HG02840 (cell line): ENCODE results near the gene SIRPD.
"Not testable (repeated sequence)": the region's sequence is repeated elsewhere in the genome, so short reads cannot be mapped to it uniquely, and the experiment has no call there.

ENCODE experiments used
- ATAC-seq: cut with Tn5 transposase; IDR thresholded peaks from one replicate; pipeline ENCODE4 v1.9.1; 2021; ENCODE audit warnings: mild to moderate bottlenecking, moderate library complexity, moderate number of reproducible peaks; ENCODE audit not compliant: unreplicated experiment, low FRiP score

SIRPD gene

DNA sequence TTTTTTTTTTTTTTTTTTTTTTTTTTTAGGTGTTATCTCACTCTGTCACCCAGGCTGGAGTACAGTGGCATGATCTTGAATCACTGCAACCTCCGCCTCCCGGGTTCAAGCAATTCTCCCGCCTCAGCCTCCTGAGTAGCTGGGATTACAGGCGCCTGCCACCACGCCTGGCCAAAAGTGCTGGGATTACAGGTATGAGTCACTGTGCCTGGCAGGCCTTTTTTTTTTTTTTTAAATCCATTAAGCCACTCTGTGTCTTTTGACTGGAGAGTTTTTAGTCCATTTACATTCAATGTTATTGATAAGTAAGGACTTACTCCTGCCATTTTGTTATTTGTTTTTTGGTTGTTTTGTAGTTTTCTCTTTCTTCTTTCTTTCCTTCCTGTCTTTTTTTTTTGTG is 60.1 kb downstream of the SIRPD start:
- not testable (repeated sequence) for ATAC-seq

DNA sequence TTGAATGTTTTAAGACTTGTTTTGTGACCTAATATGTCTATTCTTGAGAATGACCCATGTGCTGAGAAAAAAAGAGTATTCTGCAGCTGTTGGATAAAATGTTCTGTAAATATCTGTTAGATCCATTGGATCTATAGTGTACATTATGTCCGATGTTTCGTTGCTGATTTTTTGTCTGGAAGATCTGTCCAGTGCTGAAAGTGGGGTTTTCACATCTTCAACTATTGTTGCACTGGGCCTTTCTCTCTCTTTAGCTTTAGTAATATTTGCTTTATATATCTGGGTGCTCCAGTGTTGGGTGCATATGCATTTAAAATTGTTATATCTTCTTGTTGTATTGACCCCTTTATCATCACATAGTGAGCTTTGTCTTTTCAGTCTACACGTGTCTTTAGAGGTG is 60.6 kb downstream of the SIRPD start:
- no peak for ATAC-seq

DNA sequence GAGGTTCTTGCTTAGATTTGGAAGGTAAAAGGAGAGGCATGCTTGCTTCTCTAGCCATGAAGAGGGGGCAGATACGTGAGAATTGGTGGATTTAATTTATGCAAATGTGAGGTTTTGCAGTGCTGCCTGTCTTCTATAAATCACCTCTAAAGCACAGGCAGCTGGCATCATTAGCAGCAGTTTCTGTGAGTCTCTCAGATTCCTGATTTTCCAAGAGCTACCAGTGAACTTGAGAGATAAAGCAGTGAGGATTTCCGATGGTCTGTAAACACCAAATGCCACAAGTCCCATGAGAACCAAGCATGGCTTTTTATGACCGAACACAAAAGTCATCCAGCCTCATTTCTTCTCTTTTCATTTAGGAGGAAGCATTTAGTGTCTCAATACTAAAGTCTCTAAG is 63.1 kb downstream of the SIRPD start:
- no peak for ATAC-seq

DNA sequence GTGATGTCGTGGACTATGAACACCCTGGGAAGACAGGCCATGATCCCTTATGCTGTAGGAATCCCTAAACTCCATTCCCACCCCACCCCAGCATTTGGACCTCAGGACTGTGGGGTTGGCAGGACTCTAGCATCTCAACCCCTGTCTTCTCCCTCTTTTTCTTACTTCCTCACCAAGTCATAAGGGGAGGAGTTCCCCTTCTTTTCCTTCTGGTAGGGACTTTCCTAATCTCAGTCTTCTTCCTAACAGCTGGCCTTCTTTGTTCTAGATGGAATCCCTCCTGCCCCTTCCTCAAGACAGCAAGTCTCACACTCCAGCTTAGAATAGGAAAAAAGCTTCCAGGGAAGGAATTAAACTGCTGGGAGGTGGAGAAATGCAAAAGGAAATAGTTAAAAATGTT is 64.0 kb downstream of the SIRPD start:
- ATAC-seq = no peak

DNA sequence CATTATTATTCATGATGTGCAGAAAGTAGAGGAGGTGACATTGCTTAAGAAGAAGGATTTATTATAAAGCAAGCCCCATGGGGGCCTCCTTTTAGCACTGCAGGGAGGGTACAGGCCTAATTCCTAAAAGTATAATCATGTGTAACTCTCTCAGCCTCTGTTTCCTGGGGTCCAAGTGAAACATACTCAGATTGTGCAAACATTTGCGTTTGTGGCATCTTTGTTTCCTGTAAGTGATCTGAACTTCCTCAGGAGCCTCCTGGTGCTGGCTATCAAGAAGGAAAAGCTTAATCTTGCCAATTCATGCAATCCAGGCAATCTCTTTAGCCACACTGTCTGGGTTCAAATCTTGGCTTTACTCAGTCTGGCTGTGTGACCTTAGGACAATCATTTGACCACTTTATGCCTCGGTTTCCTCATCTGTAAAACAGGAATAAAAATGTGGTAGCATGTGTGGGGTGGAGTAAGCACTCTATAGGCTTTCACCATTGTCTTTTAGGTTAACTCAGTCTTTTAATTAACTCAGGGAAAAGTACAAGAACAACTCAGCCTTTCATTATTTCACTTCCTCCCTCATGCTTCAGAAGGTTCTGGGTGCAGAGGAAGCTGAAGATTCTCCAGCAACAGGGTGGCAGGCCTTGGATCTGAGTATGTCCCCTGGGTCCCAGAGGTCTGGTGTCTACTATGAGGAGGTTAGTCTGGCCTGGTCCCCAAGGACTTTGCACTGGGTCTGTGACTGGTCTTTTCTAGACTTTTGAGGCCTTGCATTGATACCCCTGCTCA is 65.5 kb downstream of the SIRPD start:
- no peak for ATAC-seq

DNA sequence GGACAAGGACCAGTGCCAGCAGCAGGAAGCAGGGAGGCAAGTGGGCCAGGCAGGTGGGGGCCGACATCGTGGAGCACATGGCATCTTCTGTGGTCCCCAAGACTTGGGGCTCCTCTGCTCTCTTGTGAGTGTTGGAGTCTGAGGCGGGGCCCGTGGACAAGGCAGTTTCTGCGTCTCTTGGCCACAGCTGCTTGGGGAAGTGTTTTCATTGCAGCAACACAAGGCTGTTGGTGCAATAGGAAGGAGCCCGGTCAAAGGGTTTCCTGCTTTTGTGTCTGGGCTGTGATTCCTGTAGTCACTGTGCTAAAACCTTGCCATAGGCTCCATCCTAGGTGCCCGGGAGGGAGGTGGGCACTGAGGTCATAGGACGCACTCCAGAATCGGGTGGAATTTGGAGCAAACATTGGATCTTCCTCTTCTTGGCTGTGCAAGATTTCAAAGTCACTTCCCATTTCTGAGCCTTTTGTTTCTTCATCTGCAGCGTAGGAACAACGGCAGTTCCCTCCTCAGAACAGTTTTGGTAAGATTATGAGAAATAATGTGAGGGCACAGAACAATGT is 66.1 kb downstream of the SIRPD start, which contains the start of gene SIRPB2:
TSS of gene SIRPB2 (minus strand) at position 140 of the 560 bp plus-strand sequence. CDS start at position 79, 61 bp downstream.
- ATAC-seq = no peak

DNA sequence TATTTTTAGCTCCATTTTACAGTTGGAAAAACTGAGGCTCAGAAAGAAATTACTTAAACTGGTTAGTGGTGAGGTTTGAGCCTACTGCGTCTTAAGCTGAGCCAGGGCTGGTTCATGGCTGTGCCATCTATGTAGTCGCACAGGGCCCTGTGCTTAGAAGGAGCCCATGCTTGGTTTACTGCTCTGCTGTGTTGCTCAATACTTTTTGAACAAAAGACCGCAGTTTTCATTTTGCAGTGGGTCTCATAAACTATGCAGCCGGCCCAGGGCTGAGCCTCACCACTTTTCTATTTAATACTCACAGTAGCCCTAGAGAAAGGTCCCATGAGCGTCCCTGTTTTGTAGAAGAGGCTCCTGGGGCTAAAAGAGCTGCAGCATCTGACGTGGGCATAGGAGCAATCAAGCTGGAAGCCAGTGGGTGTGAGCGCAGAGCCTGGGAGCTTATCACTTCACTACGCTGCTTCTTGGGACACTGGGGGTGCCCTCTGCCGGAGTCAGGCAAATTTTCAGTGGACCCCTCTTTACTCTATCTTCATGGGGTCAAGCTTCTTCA is 66.8 kb downstream of the SIRPD start:
- no peak for ATAC-seq

DNA sequence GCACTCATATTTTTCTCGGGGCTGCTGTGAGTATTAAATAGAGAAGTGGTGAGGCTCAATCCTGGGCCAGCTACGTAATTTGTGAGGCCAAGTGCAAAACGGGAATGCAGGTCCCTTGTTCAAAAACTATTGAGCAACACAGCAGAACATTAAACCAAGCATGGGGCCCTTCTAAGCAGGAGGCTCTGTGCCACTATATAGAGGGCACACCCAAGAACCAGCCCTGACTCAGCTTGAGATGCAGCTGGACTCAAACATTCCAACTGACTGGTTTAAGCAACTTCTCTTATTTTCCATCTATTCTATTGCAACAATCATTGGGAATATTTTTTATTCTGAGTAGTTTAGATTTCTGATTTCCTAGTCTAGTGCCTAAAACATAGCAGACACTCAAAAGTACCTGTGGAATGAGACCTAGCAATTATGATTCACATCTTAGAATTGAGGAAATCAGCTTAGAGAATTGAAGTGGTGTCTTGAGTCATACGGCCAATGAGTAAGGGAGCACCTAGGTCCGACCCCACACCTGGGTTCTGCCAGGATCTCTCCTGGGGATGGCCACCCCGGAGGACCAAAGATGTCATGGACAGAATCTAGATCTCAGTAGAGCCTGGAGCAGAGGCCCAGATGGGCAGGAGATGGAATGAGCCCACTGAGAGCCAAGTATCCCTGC is 67.6 kb downstream of the SIRPD start:
- no peak for ATAC-seq

DNA sequence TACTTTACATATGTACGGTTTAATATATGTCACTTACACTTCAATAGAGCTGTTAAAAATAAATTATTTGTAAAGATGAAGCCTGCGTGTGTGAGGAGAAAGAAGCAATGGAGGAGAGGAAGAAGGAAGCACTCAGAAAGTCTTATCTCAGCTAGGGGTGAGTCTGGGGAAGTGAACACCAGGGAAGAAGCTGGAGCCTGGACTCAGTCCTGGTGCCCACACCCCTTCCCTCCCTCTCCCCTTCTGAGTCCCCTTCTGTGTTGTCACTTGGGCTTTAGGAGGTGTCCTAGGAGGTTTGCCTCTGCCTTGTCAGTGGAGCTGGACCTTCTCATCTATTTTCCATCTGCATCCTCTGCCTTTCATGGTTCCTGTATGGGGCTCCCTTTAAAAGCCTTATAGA is 68.2 kb downstream of the SIRPD start:
- no peak for ATAC-seq

DNA sequence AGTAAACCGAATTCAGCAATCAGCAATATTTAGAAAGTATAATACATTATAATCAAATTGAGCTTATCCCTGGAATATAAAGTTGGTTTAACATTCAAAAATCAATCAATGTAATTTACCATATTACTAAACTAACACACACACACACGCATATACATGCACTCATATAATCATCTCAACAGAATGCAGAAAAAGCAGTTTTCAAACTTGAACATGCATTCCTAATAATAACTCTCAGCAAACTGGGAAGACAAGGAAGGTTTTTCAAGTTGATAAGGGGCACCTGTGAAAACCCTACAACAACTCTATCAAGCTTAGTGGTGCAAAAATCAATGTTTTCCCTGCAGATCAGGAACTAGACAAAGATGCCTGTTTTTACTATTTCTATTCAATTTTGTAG is 70.9 kb downstream of the SIRPD start:
- no peak for ATAC-seq

DNA sequence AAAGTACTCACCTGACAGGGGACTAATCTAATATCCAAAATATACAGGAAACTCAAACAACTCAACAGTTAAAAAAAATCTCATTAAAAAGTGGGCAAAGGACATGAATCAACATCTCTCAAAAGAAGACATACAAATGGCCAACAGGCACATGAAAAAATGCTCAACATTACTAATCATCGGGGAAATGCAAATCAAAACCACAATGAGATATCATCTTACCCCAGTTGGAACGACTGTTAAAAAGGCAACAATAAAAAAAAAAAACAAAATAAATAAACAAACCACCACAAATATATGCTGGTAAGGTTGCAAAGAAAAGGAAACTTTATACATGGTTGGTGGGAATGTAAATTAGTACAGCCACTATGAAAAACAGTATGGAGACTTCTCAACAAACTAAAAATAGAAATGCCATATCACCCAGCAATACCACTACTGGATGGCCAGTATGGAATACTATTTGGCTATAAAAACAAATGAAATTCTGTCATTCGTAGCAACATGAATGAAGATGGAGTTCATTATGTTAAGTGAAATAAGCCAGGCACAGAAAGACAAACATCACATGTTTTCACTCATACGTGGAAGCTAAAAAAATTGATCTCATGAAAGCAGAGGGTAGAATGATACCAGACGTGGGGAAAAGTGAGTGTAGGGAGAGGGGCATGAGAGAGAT is 72.9 kb downstream of the SIRPD start:
- no peak for ATAC-seq
